HG03565 (cell line): ENCODE measurements around the gene CUL4A.
"Not testable (repeated sequence)": the region's sequence is repeated elsewhere in the genome, so short reads cannot be mapped to it uniquely, and the experiment has no call there.

Experiments used
- ATAC-seq: cut with Tn5 transposase; IDR thresholded peaks from one replicate; pipeline ENCODE4 v1.9.1; 2021; ENCODE audit warnings: mild to moderate bottlenecking, moderate library complexity; ENCODE audit not compliant: unreplicated experiment

Gene CUL4A

DNA sequence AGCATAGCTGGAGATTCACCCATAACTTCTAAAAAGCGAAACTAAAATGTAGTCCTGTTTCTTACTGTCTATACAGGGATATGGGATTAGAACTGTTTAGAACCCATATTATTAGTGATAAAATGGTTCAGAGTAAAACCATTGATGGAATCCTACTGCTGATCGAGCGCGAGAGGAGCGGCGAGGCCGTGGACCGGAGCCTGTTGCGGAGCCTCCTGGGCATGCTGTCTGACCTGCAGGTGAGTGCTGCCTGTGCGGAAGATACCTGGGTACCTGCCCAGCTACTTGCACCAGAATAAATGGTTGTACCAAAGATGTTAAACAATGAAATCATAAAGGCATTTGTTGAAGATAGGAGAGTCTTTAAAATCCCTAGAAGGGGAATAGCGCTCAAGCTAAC lies 23.7 kb downstream of the CUL4A start:
- ATAC-seq, result no peak

DNA sequence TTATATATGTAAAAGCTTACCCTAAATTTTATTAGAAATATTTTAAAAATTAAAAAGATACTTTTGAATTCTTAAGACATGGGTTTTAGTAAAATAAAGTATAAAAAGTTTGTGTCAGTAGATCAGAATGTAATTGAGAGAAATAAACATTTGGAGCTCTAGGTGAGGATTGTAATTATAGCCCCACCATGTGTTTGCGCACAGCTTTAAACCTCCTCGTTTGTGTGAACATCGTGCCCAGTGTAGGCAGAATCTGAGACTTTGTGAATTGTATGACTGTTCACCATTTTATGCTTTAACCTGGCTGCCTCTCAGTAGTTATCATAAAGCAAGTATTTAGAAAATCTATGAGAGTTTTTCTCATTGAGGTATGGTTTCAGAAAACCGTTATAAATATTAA lies 29.1 kb downstream of the CUL4A start:
- no peak for ATAC-seq

DNA sequence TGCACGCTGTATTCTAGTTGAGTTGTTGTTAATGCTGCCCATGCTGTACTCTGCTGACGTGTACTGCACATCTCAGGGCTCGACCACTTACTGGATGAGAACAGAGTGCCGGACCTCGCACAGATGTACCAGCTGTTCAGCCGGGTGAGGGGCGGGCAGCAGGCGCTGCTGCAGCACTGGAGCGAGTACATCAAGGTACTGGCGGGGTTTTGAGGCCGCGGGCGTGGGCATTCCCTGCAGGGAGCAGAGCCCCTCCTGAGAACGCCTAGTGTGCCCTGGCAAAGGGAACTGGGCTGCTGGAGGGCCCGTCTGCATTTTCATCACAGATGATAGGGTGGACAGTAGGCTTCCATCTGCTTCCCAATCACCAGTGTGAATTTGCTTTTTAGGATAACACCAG lies 29.9 kb downstream of the CUL4A start:
- ATAC-seq, result no peak

DNA sequence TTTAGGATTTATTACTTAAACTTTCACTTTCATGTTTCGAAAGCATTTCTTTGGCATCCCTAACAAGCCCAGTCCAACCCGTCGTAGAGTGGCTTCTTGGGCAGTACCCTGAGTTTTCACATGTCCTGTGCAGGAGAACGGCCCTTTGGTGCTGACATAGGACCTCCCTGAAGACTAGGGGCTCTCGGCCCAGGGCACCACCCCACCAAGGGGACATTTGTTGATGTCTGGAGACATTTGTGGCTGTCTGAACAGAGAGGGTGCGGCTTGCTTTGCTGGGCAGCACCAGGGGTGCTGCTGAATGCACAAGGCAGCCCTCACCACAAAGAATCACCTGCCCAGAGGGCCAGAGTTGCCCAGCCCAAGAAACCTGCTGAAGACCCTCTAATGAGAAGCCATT lies 30.6 kb downstream of the CUL4A start:
- ATAC-seq, result no peak

DNA sequence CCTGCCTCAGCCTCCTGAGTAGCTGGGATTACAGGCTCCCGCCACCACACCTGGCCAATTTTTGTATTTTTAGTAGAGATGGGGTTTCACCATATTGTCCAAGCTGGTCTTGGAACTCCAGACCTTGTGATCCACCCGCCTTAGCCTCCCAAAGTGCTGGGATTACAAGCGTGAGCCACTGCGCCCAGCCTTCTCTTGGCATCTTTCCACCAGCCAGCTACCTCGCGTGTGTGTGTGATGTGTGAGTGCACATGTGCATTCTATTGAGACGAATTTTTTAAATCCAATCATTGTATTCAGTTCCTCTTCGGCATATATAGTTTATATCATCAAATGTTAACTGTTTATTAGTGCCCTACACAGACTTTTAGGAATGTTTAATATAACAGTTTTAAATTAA lies 32.2 kb downstream of the CUL4A start:
- not testable (repeated sequence) for ATAC-seq

DNA sequence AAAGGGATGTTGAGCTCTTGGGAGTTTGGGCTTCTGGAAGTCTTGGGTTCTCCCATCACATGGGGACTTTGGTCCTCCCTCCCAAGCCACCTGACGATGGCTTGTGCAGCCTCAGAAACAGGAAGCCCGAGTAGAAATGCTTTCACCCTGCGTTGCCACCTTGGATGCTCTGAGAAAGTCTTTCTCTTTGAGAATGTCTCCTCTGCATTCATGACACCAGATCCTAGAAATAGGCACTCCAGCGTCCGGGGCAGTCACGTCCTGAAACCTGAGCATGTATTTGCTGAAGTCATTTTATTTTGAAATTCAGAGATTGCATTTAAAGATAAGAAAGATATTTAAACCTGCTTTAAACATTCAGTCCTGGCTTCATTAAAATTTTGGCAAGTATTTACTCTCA lies 34.4 kb downstream of the CUL4A start:
- ATAC-seq, result no peak

DNA sequence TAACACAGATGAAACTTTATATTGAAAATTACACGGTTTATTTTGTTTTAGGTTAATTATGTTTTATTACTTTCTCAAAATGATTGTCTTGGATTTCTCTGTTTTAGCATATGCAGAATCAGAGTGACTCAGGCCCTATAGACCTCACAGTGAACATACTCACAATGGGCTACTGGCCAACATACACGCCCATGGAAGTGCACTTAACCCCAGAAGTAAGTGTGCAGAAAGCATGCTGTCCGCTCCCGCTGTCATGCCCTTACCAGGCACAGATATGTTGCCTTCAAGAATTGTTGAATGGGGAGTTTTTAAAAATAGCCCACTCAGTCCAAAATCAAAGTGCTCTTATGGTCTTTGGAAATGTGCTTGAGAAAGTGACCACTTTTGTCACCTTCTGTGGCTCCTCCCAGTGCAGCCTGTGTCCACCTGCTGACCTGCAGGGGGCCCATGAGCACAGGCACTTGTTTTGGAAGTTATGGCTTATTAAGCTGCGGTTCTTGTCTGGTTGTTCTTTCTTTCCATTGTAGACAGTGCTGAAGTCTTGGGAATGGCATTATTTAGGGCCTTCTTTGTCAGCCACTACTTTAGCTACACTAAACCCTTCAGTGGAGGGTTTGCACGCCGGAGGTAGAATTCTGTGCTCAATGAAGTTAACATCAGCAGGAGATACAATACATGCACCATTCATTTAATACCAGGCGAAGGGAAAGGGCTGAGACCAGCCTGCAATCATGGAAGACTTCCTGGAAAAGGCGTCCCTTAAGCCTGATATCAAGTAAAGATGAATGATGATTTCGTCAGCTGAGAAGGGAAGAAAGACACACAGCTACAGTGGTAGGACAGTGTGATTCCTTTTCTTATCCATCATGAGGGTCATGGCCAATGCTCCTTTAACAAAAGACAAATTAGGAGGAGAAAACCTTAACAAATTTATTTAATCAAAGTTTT lies 36.7 kb downstream of the CUL4A start:
- ATAC-seq, result no peak

DNA sequence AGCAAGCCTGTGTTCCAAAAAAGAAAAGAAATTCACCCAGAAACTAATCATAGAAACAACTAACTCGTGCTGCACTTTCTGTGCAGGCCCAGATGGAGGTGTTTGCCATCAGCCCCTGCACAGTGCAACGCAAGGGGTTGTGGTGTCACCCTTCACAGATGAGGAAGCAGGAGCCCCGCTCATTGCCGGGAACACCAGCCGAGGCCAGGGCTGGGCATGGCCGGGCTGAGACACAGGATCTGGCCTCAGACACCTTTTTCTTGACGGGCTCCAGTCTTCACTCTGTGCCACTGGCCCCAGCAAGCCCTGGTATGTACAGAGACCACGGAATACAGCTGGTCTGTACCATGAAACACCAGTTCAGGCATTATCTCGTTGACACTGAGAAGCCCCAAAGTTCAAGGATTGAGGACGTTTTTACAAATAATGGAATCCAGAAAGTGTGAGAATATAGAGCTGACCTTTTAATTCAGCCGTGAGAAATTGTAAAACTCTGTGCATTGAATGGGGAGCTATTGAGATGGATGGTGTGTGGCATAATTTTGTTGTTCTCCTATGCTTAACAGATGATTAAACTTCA lies 43.2 kb downstream of the CUL4A start:
- no peak for ATAC-seq

DNA sequence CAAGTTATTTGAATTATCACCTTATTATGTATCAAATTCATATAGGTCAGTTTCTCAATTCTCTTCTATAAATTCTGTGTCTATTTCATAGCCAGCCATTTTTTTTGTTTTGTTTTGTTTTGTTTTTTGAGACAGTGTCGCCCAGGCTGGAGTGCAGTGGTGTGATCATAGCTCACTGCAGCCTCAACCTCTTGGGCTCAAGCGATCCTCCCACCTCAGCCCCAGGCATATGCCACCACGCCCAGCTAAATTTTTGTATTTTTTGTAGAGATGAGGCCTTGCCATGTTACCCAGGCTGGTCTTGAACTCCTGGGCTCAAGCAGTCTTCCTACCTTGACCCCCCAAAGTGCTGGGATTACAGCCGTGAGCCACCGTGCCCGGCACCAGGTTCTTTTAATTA lies 48.5 kb downstream of the CUL4A start:
- ATAC-seq, result not testable (repeated sequence)

DNA sequence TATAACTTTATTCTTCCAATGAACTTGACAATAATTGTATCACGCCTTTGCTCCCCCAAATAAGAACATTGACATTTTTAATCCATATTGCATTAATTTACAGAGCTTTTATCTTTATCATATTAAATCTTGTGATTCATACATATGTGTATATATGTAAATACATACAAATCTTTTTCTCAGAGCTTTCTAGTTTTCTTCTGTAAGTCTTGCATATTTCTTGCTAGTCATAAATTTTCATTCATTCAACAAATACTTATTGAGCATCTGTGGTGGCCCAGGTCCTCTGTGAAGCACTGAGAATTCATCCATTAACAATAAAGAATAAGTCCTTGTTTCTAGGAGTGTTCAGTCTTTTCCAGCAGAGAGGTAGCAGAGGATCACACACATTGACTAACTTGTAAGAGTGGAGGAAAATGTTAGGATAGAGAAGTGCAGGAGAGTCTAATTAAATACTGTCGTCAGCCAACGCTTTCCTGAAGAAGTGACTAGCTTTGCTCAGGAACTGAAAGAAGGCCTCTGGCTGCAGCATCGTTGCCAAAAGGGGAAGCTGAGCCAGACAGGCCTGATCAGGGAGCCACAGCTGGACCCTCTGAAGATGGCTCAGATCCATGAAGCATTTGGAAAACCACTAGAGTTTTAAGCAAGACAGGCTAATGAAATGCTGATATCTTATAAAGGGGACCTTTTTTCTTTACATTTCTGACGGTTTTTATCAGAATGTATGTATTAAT lies 49.1 kb downstream of the CUL4A start:
- no peak for ATAC-seq

DNA sequence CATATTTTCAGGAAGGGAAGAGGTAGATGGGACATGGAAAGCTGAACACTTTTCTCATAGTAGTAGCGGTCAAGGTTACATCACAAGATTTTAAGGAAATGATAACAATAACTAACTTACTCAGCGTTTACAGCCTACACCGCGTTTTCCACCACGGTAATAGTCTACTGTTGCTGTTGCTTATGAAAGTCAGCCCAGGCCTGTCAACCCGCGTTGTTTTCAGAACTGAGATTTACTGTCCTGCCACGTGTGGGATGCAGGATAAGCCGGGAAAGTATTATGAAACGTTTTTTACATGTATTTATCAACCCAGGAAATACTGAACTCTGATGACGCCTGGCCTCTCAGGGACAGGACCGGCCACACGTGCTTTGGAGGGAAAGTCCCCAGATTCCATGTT lies 51.6 kb downstream of the CUL4A start:
- ATAC-seq, result no peak

DNA sequence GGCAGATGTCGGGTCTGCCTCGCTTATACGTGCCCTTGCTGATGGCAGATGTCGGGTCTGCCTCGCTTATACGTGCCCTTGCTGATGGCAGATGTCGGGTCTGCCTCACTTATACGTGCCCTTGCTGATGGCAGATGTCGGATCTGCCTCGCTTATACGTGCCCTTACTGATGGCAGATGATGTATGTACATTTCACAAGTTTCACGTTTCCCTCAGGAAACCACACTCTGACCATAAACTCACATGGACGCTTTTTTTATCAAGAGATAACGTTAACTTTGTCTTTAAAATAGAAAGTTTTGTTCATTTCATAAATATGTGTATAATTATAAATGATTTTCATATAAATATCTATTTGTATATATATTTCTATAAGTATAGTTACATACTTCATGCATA lies 53.6 kb downstream of the CUL4A start:
- ATAC-seq, result not testable (repeated sequence)

DNA sequence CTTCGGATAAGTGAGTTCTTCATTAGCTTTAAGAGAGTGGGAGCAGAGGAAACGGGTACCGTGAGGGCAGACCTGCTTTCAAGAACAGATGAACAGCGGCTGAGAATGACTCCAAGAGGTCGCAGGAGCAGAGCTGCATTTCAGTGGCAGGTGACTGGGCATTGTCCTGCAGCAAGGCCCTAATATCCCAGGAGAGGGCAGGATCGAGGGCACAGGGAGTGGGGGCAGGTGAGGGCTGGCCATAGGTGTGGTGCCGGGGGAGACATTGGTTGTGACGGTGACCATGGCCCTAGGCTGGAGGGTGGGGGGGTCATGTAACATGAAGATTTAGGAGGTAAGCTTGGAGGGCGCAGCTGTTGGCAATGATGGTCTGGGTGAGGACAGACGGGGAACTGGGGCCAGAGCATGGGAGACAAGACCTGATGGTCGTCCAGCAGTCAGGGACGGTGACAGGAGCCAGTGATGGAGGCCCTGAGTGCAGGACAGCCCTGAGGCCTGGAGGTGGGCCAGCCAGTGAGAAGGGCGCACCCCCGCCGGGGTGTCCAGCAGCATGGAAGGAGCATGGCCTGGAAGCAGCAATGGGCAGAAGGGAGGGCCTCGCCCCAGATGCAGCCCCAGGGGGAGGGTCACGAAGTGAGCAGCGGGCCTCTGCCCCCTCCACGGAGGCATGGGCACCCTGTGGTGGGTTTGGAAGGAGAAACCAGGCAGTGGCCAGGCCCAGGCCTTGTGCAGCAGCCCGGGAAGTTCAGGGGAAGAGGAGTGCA lies 58.4 kb downstream of the CUL4A start:
- no peak for ATAC-seq

DNA sequence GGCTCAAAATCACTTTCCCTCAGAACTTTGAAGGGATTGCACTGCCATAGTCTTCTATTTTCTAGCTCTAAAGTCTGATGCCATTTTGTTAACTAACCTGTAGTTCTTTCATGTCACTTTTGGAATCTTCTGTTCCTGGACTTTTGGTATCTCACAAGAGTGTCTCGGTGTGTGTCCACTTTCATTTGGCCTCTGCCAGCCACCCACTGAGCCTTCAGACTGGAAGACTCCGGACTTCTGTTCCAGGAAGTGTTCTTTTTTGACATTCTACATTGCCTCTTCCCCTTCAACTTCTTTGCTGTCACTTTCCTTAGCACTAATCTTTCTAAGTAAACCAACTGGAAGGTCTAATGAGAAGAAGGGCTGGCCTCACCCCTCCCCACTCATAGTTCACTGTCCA lies 62.6 kb downstream of the CUL4A start:
- no peak for ATAC-seq

DNA sequence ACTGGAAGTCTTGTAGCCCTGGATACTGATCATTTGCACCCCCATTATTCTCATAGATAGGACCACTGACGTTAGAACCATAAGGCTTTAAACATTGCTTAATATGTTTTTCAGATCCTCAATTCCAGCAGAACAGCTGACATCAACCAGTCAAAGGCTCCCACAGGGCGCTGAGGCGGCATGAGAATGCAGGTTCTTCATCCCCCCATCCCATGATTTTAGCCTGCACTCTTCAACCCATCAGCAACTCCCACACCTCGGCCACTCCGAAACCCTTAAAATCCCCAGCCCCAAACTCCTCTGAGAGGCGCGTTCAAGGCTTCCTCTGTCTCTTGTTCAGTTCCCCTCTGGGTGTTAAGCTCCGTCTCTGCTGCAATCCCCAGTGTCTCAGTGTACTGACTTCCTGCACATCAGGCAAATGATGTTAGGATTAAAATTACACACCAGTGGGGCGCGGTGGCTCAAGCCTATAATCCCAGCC lies 63.3 kb downstream of the CUL4A start:
- ATAC-seq, result no peak

DNA sequence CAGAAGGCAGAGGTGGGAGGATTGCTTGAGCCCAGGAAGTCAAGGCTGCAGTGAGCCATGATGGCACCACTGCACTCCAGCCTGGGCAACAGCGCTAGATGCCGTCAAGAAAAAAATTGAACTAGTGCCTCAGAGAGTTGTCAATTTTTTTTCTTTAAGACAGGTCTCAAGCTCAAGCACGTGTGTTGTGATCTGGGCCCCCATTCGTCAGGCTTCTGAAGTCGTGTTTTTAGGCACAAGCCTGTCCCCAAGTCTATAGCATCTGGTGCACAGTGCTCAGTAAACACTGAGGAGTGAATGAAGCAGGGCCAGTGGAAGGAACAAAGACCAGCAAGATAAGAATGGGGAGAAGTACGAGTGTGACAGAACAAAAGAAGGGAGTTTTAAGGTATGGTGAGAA lies 63.9 kb downstream of the CUL4A start:
- no peak for ATAC-seq

DNA sequence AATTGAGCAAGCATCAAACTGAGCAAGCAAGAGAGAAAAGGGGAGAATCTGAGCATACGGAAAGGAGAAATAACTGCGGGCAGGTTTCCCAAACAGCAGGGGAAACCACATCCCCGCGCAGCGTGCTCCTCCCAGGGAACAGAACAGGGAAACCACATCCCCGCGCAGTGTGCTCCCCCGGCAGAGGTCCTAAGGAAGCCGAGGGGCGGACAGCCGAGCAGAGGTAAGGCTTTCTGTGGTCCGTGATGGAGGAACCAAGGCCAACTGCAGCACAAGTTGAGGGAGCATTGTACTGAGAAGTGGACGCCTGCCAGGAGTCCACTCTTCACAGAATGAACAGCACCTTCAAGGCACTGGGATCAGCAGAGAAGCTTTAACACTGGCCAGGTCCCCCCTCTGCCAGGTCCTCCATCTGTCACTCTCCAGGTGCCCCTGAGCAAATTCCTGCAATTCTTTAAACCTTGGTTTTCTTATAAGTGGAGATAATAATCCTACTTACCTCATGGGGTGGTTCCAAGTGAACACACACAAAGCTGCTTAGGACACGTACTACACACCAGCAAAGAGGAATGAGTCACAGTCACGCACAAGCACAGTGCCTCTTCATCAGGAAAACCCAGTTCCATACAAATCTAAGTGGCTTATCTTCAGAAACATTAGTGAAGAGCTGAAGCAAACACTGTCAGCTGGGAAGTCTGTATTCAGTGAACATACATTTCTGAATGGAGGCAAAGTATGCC lies 64.6 kb downstream of the CUL4A start:
- ATAC-seq, result no peak

DNA sequence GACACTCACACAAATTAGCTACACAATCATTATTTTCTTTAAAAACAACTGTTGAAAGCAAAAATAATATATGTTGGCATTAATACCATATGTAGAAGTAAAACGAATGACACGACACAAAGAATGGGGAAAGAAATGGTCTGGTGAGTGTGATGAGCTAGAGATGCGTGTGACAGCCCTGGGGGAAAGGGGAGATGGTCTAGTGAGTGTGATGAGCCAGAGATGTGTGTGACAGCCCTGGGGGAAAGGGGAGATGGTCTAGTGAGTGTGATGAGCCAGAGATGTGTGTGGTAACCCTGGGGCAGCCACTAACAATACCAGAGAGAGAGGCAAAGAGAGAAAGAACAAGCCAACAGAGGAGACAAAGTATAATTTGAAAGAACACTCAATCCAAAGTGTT lies 65.3 kb downstream of the CUL4A start:
- no peak for ATAC-seq

DNA sequence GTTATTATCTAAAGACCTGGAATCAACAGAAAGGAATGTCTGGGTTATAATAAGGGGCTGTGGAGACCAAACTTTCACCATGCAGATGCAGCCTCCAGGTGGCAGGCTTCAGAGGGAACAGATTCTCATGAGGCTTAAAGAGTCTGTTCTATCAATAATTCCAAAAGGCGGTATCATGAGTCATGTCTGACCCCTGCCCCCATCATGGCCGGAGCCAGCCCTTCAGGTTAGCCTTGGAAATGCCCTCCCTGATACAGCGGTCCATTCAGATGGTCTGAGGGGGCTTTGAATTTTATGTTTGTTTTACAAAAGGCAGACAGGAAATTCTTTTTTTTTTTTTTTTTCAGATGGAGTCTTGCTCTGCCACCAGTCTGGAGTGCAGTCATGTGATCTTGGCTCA lies 66.0 kb downstream of the CUL4A start:
- ATAC-seq, result no peak

DNA sequence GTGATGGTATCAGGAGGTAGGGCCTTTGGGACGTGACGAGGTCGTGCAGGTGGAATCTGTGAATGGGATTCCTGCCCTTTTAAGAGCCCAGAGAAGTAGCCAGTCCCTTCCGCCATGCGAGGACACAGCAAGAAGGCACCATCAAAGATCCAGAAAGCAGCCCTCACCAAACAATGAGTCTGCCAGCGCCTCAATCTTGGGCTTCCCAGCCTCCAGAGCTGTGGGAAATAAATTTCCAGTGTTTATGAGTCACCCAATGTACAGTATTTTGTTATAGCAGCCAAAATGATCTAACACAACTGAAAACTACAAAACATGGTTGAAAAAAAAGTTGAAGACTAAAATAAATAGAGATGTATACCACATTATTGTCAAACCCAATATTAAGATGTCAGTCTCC lies 70.7 kb downstream of the CUL4A start:
- ATAC-seq, result no peak
